HCT116 (cell line): ENCODE data around the gene RBP2. TPM values are rescaled to one million over a fixed set of nuclear protein-coding genes. Genes with fewer than 3 reads are reported as not detected.
A peak's percentile ranks its signal among the peaks of the same experiment; 100 is the strongest.

Source experiments
- ATAC-seq: fragments of 200-7000 bp; cut with Tn5 transposase; 2 replicates; pipeline ENCODE4 v1.9.1; 2020; ENCODE audit warnings: mild to moderate bottlenecking, moderate library complexity
- BruUV-seq: library from RNA; stranded (reverse); fragments of 400-500 nt; replicated peaks from 2 replicates; lab custom pipeline; 2021; lab: Mats Ljungman, UMichigan
- CTCF ChIA-PET: fragments of 300-600 bp; sonication (Branson Sonifier 250); formaldehyde crosslinking; loops from one replicate; lab custom pipeline; 2021; ENCODE audit warnings: antibody characterized with exemption; lab: Charles Lee
- POLR2A ChIA-PET: fragments of 300-600, 350-600 bp; sonication (Branson Sonifier 250); formaldehyde crosslinking; loops from one replicate; lab custom pipeline; 2021; ENCODE audit warnings: antibody characterized with exemption; lab: Charles Lee
- RAD21 ChIA-PET, 2 experiments: fragments of 300-600 bp; sonication (Branson Sonifier 250); formaldehyde crosslinking; loops; one replicate each; lab custom pipeline; 2023; ENCODE audit warnings: low total read pairs in 2 of 2; ENCODE audit not compliant: uncharacterized antibody in 2 of 2, unreplicated experiment in 2 of 2, low non-redundant PET in 1 of 2; lab: Charles Lee
- DNase-seq: peaks from one replicate; pipeline ENCODE4 v3.0.0-alpha.2; 2010; ENCODE audit warnings: low read depth, low spot score
- H2AFZ ChIP-seq: fragments of 200-600 bp; shearing (Covaris generic), sonication (generic); 2 replicates; pipeline ENCODE4 v1.6.1; 2017; ENCODE audit warnings: low read depth, mixed run types, mixed read lengths, antibody characterized with exemption, low read length; ENCODE audit not compliant: poor library complexity, severe bottlenecking
- H3K27ac ChIP-seq: 2 replicates; pipeline ENCODE4 v1.5.1; 2012; ENCODE audit warnings: low read depth, low read length
- H3K27me3 ChIP-seq: fragments of 200-600 bp; sonication (generic); 2 replicates; pipeline ENCODE4 v1.6.1; 2016; ENCODE audit warnings: mixed run types, low read length, mixed read lengths; ENCODE audit not compliant: insufficient read depth
- H3K36me3 ChIP-seq, 2 experiments: fragments of 200-500 bp in 1 of 2; fragments of 200-600 bp in 1 of 2; sonication (Bioruptor generic) in 1 of 2; sonication (generic) in 1 of 2; 2 replicates each; pipeline versions ENCODE4 v1.5.1 to v1.6.1; 2014 to 2016; ENCODE audit warnings: low read length in 2 of 2, inconsistent platforms in 1 of 2, mixed read lengths in 1 of 2, mixed run types in 1 of 2; ENCODE audit not compliant: insufficient read depth in 2 of 2, control insufficient read depth in 1 of 2
- H3K4me1 ChIP-seq, 2 experiments: fragments of 200-600 bp in 1 of 2; sonication (generic) in 1 of 2; 2 replicates each; pipeline versions ENCODE4 v1.5.1 to v1.6.1; 2012 to 2017; ENCODE audit warnings: low read length in 2 of 2, inconsistent platforms in 1 of 2, mild to moderate bottlenecking in 1 of 2, mixed read lengths in 1 of 2, mixed run types in 1 of 2, moderate library complexity in 1 of 2; ENCODE audit not compliant: insufficient read depth in 2 of 2, control insufficient read depth in 1 of 2
- H3K4me2 ChIP-seq: fragments of 200-600 bp; sonication (generic); 2 replicates; pipeline ENCODE4 v1.6.1; 2017; ENCODE audit warnings: mixed run types, low read length, mixed read lengths
- H3K4me3 ChIP-seq, 2 experiments: fragments of 200-600 bp in 1 of 2; sonication (generic) in 1 of 2; replicated peaks in 1 of 2; 2 replicates each; pipeline ENCODE4 v1.5.1; 2011 to 2016; ENCODE audit warnings: low read length in 2 of 2, control low read depth in 1 of 2, low read depth in 1 of 2, mild to moderate bottlenecking in 1 of 2, mixed read lengths in 1 of 2, mixed run types in 1 of 2
- H3K79me2 ChIP-seq: fragments of 200-600 bp; sonication (generic); 2 replicates; pipeline ENCODE4 v1.6.1; 2017; ENCODE audit warnings: mild to moderate bottlenecking, mixed run types, low read length, moderate library complexity, mixed read lengths; ENCODE audit not compliant: insufficient read depth
- H3K9ac ChIP-seq: fragments of 200-600 bp; sonication (generic); 2 replicates; pipeline ENCODE4 v1.6.1; 2016; ENCODE audit warnings: low read length, mixed read lengths
- H3K9me2 ChIP-seq: fragments of 200-600 bp; sonication (generic), shearing (Covaris generic); 2 replicates; pipeline ENCODE4 v1.6.1; 2017; ENCODE audit warnings: mixed run types, mild to moderate bottlenecking, moderate library complexity; ENCODE audit not compliant: insufficient read depth
- H3K9me3 ChIP-seq, 2 experiments: fragments of 200-500 bp in 1 of 2; fragments of 200-600 bp in 1 of 2; sonication (Bioruptor generic) in 1 of 2; sonication (generic) in 1 of 2; 2 replicates each; pipeline ENCODE4 v1.6.1; 2014 to 2017; ENCODE audit warnings: low read length in 2 of 2, mixed read lengths in 2 of 2, inconsistent platforms in 1 of 2, low read depth in 1 of 2, mild to moderate bottlenecking in 1 of 2, mixed run types in 1 of 2, moderate library complexity in 1 of 2; ENCODE audit not compliant: control insufficient read depth in 1 of 2, insufficient read depth in 1 of 2
- H4K20me1 ChIP-seq: fragments of 200-600 bp; sonication (generic), shearing (Covaris generic); 2 replicates; pipeline ENCODE4 v1.6.1; 2017; ENCODE audit warnings: mixed run types, mild to moderate bottlenecking, moderate library complexity; ENCODE audit not compliant: insufficient read depth
- CEBPB ChIP-seq: IDR thresholded peaks from 2 replicates; pipeline ENCODE4 v1.6.1; 2012; ENCODE audit warnings: low read depth
- CTCF ChIP-seq, 3 experiments: fragments of 200-600 bp in 1 of 3; sonication (generic) in 1 of 3; IDR thresholded peaks in 2 of 3; conservative IDR thresholded peaks in 1 of 3; 2 replicates each; pipeline ENCODE4 v1.5.1; 2012 to 2017; ENCODE audit warnings: low read depth in 2 of 3, low read length in 2 of 3, antibody characterized with exemption in 1 of 3, borderline replicate concordance in 1 of 3, control low read depth in 1 of 3, mild to moderate bottlenecking in 1 of 3, mixed read lengths in 1 of 3, mixed run types in 1 of 3, moderate library complexity in 1 of 3; ENCODE audit not compliant: insufficient read depth in 1 of 3
- EGR1 ChIP-seq: IDR thresholded peaks from 2 replicates; pipeline ENCODE4 v1.6.1; 2012; ENCODE audit warnings: low read depth
- EZH2phosphoT487 ChIP-seq: fragments of 200-600 bp; IDR thresholded peaks from 2 replicates; pipeline ENCODE4 v1.6.1; 2018; ENCODE audit warnings: antibody characterized with exemption, borderline replicate concordance
- RAD21 ChIP-seq: IDR thresholded peaks from 2 replicates; pipeline ENCODE4 v1.6.1; 2012; ENCODE audit warnings: low read depth, mild to moderate bottlenecking
- intact Hi-C: fragments of 100-400 bp; cut with micrococcal nuclease; formaldehyde crosslinking; loops from 2 replicates; pipeline ENCODE4 v1.10.0; 2022
- total RNA-seq: library from RNA; stranded (reverse); gene quantifications from one replicate; pipeline ENCODE4 v1.2.1, GENCODE V29; 2021; ENCODE audit not compliant: unreplicated experiment

Gene RBP2
- total RNA-seq, 1 experiment from 2014 or later = not detected

GRCh38 chr3:139427283-139428060 is 48.8 kb downstream of the RBP2 start:
- Histone ChIP-seq H3K36me3 (no peaks in the 10 kb centered on the region), H3K79me2 (no peaks in the 10 kb centered on the region), H2AFZ (no peak overlapping the region), H3K9ac (no peak overlapping the region), H3K27me3 (no peaks in the 10 kb centered on the region), H3K4me1 (no peaks in the 10 kb centered on the region), H3K9me2 (no peaks in the 10 kb centered on the region)
- no TSS peak for BruUV-seq
- peak; percentile 60 for DNase-seq
- ChIA-PET POLR2A (no interaction called here), CTCF (interaction anchor here (0.6 to 3.3 kb wide), 14 partner anchors 11 to 622 kb away, joined by 3 to 40 read pairs (median 3); no protein-coding TSS in a partner anchor)
- intact Hi-C loops = loop anchor here (1.0 to 10.0 kb wide), 4 partner anchors 135 to 627 kb away; partner anchors contain the start of gene CLSTN2
- peak; percentile 95 for TF ChIP-seq RAD21
- TF ChIP-seq CEBPB = peak; percentile 82
- no peak for TF ChIP-seq EGR1
- TF ChIP-seq EZH2phosphoT487 = no peak
- TF ChIP-seq CTCF (IDR thresholded peaks at IDR 0.05 in 2 of 3, conservative IDR thresholded peaks at IDR 0.05 in 1 of 3; ENCODE audit: borderline replicate concordance in 1 of 3, insufficient read depth in 1 of 3, low read depth in 2 of 3, low read length in 2 of 3) = peak; percentile 71 to 92 (median 86)
- TF ChIP-seq, all 23 proteins: peak for 3
- Histone ChIP-seq H4K20me1 (no peaks in the 10 kb centered on the region), H3K4me3 (no peak overlapping the region), H3K27ac (no peak overlapping the region), H3K4me2 (no peak overlapping the region), H3K9me3 (no peaks in the 10 kb centered on the region)
- ATAC-seq = peak; percentile 89
- RAD21 ChIA-PET = interaction anchor here (0.6 to 1.3 kb wide), 6 partner anchors 28 to 758 kb away, joined by 3 to 6 read pairs (median 4); no protein-coding TSS in a partner anchor
